Measurements from ENCODE around the gene NKIRAS1. TPM values are rescaled to one million over a fixed set of nuclear protein-coding genes. Genes with fewer than 3 reads are reported as not detected.

The NKIRAS1 gene
- total RNA-seq, 2 experiments from 2014 or later, result 3.2 to 3.8 TPM

DNA sequence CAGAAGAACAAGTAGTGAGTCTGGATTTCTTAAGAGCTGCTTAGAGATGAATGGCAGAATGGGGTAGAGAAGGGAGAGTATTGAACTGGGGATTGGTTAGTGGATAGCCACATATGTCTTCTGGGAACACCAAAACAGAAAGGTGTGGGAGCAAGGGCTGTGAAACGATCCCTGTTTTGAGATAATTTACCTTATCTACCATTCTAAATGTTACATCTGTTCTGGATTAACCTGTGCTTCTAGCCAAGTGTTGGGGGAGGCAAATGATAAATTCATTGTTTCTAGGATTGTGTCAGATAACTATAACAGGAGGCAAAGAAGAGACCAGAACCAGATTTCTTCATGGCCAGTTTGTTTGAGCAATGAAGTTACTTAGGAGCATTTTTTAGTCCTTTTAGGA lies 36.7 kb upstream of the NKIRAS1 start:
- intact Hi-C loops (cut with DNase I, micrococcal nuclease), result no loop called here
- POLR2A ChIA-PET, result interaction anchor here (2.4 kb wide), 1 partner anchor 36 kb away, joined by 13 read pairs; the partner anchor contains the start of genes NKIRAS1 and RPL15
- Mint-ChIP-seq H3K27me3 (no peaks in the 10 kb centered on the region), H3K9me3 (no peaks in the 10 kb centered on the region), H3K27ac (peak overlapping the region; percentile 12), H3K36me3 (ENCODE audit: low read depth) (peaks cover 58% of the 10 kb centered on the region), H3K4me3 (peak overlapping the region; percentile 1), H3K4me1 (ENCODE audit: low read depth) (peaks cover 85% of the 10 kb centered on the region)
- H3K27ac ChIP-seq (ENCODE audit: low read depth in 1 of 2, low read length in 2 of 2), result no peak overlapping the region
- ATAC-seq (ENCODE audit: poor library complexity), result no peak
- H3K27me3 ChIP-seq (ENCODE audit: control insufficient read depth in 1 of 2, insufficient read depth in 2 of 2, low read length in 2 of 2), result no peaks in the 10 kb centered on the region
- H3K36me3 ChIP-seq (ENCODE audit: insufficient read depth, low read length), result peaks cover 33% of the 10 kb centered on the region
- no peak overlapping the region for H3K4me3 ChIP-seq (ENCODE audit: low read length)
- CTCF ChIA-PET, result no interaction called here
- DNase-seq, result no peak
- no peak for TF ChIP-seq CTCF (IDR thresholded peaks at IDR 0.05)
- peaks cover 39% of the 10 kb centered on the region for H3K4me1 ChIP-seq (ENCODE audit: insufficient read depth, low read length)
- H3K9me3 ChIP-seq (ENCODE audit: control insufficient read depth in 1 of 2, insufficient read depth in 1 of 2, low read length in 2 of 2), result no peaks in the 10 kb centered on the region

DNA sequence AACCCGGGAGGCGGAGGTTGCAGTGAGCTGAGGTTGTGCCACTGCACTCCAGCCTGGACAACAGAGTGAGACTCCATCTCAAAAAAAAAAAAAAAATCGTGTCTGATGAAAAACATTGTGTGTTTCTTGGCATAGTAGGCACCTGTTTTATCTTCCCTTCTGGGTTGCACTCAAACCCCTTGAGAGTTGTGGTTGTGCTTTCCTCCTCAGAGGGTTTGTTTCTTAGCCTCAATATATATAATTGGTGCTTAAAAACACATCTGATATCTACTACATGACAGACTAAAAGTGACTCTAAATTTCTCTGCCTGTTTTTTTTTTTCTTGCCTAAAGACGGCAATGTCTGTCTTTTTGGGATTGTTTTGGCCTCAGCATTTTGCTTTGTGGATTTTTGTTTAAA lies 35.9 kb upstream of the NKIRAS1 start:
- no peaks in the 10 kb centered on the region for H3K9me3 ChIP-seq (ENCODE audit: control insufficient read depth in 1 of 2, insufficient read depth in 1 of 2, low read length in 2 of 2)
- H3K36me3 ChIP-seq (ENCODE audit: insufficient read depth, low read length), result peaks cover 30% of the 10 kb centered on the region
- ChIA-PET POLR2A (interaction anchor here (2.4 kb wide), 1 partner anchor 35 kb away, joined by 13 read pairs; the partner anchor contains the start of genes NKIRAS1 and RPL15), CTCF (no interaction called here)
- TF ChIP-seq CTCF (IDR thresholded peaks at IDR 0.05), result no peak
- no peaks in the 10 kb centered on the region for H3K27me3 Mint-ChIP-seq
- H3K27me3 ChIP-seq (ENCODE audit: control insufficient read depth in 1 of 2, insufficient read depth in 2 of 2, low read length in 2 of 2), result no peaks in the 10 kb centered on the region
- no peak overlapping the region for H3K4me3 Mint-ChIP-seq
- no peak for DNase-seq
- peaks cover 89% of the 10 kb centered on the region for H3K4me1 Mint-ChIP-seq (ENCODE audit: low read depth)
- ATAC-seq (ENCODE audit: poor library complexity), result no peak
- H3K4me3 ChIP-seq (ENCODE audit: low read length), result no peak overlapping the region
- no peak overlapping the region for H3K27ac ChIP-seq (ENCODE audit: low read depth in 1 of 2, low read length in 2 of 2)
- no peak overlapping the region for H3K27ac Mint-ChIP-seq
- peaks cover 55% of the 10 kb centered on the region for H3K36me3 Mint-ChIP-seq (ENCODE audit: low read depth)
- H3K4me1 ChIP-seq (ENCODE audit: insufficient read depth, low read length), result peaks cover 39% of the 10 kb centered on the region
- H3K9me3 Mint-ChIP-seq, result no peaks in the 10 kb centered on the region
- intact Hi-C loops (cut with DNase I, micrococcal nuclease), result no loop called here

- Histone ChIP-seq H3K4me1 (ENCODE audit: insufficient read depth, low read length) (peaks cover 53% of the 10 kb centered on the region), H3K27ac (ENCODE audit: low read depth in 1 of 2, low read length in 2 of 2) (no peak overlapping the region), H3K36me3 (ENCODE audit: insufficient read depth, low read length) (peaks cover 16% of the 10 kb centered on the region), H3K4me3 (ENCODE audit: low read length) (no peak overlapping the region), H3K9me3 (ENCODE audit: control insufficient read depth in 1 of 2, insufficient read depth in 1 of 2, low read length in 2 of 2) (no peaks in the 10 kb centered on the region), H3K27me3 (ENCODE audit: control insufficient read depth in 1 of 2, insufficient read depth in 2 of 2, low read length in 2 of 2) (no peaks in the 10 kb centered on the region)
- Mint-ChIP-seq H3K27ac (peak overlapping the region; percentile 74), H3K36me3 (ENCODE audit: low read depth) (peaks cover 40% of the 10 kb centered on the region), H3K9me3 (no peaks in the 10 kb centered on the region), H3K4me1 (ENCODE audit: low read depth) (peaks cover 87% of the 10 kb centered on the region), H3K27me3 (no peaks in the 10 kb centered on the region), H3K4me3 (peak overlapping the region; percentile 75)
- ATAC-seq (ENCODE audit: poor library complexity) (no peak), DNase-seq (peak in 2 of 14 experiments; percentile 16 to 31)
- POLR2A ChIA-PET, result interaction anchor here (1.3 to 6.6 kb wide), 2 partner anchors 8 to 33 kb away, joined by 3 to 95 read pairs; partner anchors contain the start of genes NKIRAS1 and RPL15
- CTCF ChIA-PET, result no interaction called here
- TF ChIP-seq CTCF (IDR thresholded peaks at IDR 0.05), result no peak
- intact Hi-C loops (cut with DNase I, micrococcal nuclease), result no loop called here
These were observed 33.5 kb upstream of the NKIRAS1 start for GRCh38 chr3:23950293-23950692.
